Prostate gland (tissue), 2 donors: ENCODE measurements around the gene TIMM23. TPM values are rescaled to one million over a fixed set of nuclear protein-coding genes. Genes with fewer than 3 reads are reported as not detected.
"Not testable (repeated sequence)": the region's sequence is repeated elsewhere in the genome, so short reads cannot be mapped to it uniquely, and the experiment has no call there.

Source experiments
- DNase-seq: peaks from one replicate; pipeline ENCODE4 v3.0.0-alpha.2; 2019; ENCODE audit warnings: low spot score
- H3K27ac ChIP-seq, 2 donors: fragments of 200-600 bp; sonication (generic); 2 replicates each; pipeline ENCODE4 v1.5.1; 2017 to 2019
- H3K27me3 ChIP-seq: fragments of 200-600 bp; sonication (generic); replicated peaks from 2 replicates; pipeline ENCODE4 v1.5.1; 2019; ENCODE audit not compliant: insufficient read depth
- H3K36me3 ChIP-seq, 2 donors: fragments of 200-600 bp; sonication (generic); 1 replicate in 1 of 2; 2 replicates in 1 of 2; pipeline versions ENCODE4 v1.5.1 to v1.8.1; 2017 to 2019
- H3K4me1 ChIP-seq: fragments of 200-600 bp; sonication (generic); replicated peaks from 2 replicates; pipeline ENCODE4 v1.5.1; 2019
- H3K4me3 ChIP-seq, 2 donors: fragments of 200-600 bp; sonication (generic); 2 replicates each; pipeline ENCODE4 v1.5.1; 2017 to 2019
- H3K9me3 ChIP-seq: fragments of 200-600 bp; sonication (generic); 2 replicates; pipeline ENCODE4 v1.5.1; 2017
- POLR2A ChIP-seq: fragments of 450-650 bp; IDR thresholded peaks from one replicate; pipeline ENCODE4 v1.6.1; 2016; ENCODE audit warnings: antibody characterized with exemption, mild to moderate bottlenecking
- POLR2AphosphoS5 ChIP-seq: sonication (generic); formaldehyde crosslinking; IDR thresholded peaks from one replicate; pipeline ENCODE4 v1.6.1; 2017; ENCODE audit warnings: antibody characterized with exemption
- WGBS: methylation state at CpG from one replicate; pipeline ENCODE4 v1.1.5; 2018; 5-methylcytosine and 5-hydroxymethylcytosine counted together
- intact Hi-C: fragments of 100-400 bp; cut with DNase I; formaldehyde crosslinking; loops from one replicate; pipeline ENCODE4 v1.14.2; 2022
- total RNA-seq, 2 donors: library from RNA; depleted of rRNA; stranded (reverse); fragments of >200 nt; gene quantifications; one replicate each; pipeline ENCODE4 v1.1.0, GENCODE V29; 2016
- TF ChIP-seq, protein P1 (sequence below), 4 experiments: fragments of 200-600 bp in 2 of 4; fragments of 450-650 bp in 2 of 4; sonication (generic) in 2 of 4; IDR thresholded peaks; 1 replicate in 3 of 4; 2 replicates in 1 of 4; pipeline ENCODE4 v1.5.1; 2016 to 2019; ENCODE audit warnings: antibody characterized with exemption in 4 of 4, mild to moderate bottlenecking in 2 of 4, moderate library complexity in 2 of 4

TIMM23 gene
- total RNA-seq, 2 donors from 2014 or later, result 60.8 to 93.5 TPM

DNA sequence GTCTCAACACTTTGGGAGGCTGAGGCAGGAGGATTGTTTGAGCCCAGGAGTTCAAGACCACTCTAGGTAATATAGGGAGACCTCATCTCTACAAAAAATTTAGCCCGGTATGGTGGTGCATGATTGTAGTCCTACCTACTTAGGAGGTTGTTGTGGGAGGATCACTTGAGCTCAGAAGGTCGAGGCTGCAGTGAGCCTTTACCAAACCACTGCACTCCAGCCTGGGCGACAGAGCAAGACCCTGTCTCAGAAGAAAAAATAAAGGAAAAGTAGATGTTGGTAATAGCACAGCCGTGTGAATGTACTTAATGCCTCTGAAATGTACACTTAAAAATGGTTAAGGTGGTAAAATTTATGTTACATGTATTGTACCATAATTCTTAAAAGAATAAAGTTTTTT is 25.3 kb downstream of the TIMM23 start:
- DNase-seq, result no peak
- H3K4me1 ChIP-seq, result no peaks in the 10 kb centered on the region
- intact Hi-C loops, result no loop called here
- TF ChIP-seq POLR2A, result no peak
- no peak for TF ChIP-seq POLR2AphosphoS5
- TF ChIP-seq, protein P1, sequence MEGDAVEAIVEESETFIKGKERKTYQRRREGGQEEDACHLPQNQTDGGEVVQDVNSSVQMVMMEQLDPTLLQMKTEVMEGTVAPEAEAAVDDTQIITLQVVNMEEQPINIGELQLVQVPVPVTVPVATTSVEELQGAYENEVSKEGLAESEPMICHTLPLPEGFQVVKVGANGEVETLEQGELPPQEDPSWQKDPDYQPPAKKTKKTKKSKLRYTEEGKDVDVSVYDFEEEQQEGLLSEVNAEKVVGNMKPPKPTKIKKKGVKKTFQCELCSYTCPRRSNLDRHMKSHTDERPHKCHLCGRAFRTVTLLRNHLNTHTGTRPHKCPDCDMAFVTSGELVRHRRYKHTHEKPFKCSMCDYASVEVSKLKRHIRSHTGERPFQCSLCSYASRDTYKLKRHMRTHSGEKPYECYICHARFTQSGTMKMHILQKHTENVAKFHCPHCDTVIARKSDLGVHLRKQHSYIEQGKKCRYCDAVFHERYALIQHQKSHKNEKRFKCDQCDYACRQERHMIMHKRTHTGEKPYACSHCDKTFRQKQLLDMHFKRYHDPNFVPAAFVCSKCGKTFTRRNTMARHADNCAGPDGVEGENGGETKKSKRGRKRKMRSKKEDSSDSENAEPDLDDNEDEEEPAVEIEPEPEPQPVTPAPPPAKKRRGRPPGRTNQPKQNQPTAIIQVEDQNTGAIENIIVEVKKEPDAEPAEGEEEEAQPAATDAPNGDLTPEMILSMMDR (IDR thresholded peaks at IDR 0.05), result no peak
- H3K27ac ChIP-seq, result no peak overlapping the region
- WGBS, result 100% methylated on average over 4 of the region's 4 CpGs
- no peak overlapping the region for H3K4me3 ChIP-seq
- H3K9me3 ChIP-seq, result no peaks in the 10 kb centered on the region
- H3K36me3 ChIP-seq, result no peaks in the 10 kb centered on the region
- no peaks in the 10 kb centered on the region for H3K27me3 ChIP-seq

DNA sequence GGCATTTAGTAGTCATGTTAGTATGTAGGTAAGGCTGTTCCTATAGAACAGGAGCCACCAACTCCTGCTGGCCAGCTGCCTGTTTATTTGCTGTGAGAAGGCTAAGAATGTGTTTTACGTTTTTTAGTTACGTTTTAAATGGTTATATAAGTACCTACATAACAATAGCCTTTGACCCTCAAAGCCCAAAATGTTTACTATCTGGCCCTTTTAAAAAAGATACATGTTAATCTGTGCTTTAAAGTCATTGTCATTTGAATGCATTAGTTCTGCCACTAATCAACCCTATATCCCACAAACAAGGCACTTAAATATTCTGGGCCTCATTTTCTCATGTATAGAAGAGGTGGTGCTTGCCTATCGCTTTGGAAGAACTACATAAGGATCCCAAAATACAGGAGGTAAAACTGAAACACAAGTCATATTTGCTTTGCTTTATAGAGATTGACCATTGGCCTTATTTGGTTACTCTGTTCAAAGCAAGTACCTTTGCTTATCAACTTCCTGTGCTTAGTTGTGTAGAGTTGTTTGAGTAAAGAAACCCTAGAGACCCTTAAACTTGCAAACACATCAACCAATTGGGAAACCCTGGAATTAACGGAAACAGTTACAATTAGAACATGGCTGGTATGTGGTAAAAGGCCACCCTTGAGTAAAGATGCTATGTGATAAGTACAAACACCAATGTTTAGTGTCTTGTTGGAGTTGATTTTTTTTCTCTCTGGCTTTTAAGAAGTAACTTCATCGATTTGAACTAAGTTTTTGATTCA is 25.9 kb downstream of the TIMM23 start:
- TF ChIP-seq POLR2A, result no peak
- TF ChIP-seq, protein P1 (IDR thresholded peaks at IDR 0.05), result no peak
- no peak for TF ChIP-seq POLR2AphosphoS5
- Histone ChIP-seq H3K4me1 (no peaks in the 10 kb centered on the region), H3K9me3 (no peaks in the 10 kb centered on the region), H3K27me3 (no peaks in the 10 kb centered on the region), H3K27ac (no peak overlapping the region), H3K4me3 (no peak overlapping the region), H3K36me3 (no peaks in the 10 kb centered on the region)
- no peak for DNase-seq
- intact Hi-C loops, result no loop called here
- 74% methylated on average over 5 of the region's 5 CpGs for WGBS

DNA sequence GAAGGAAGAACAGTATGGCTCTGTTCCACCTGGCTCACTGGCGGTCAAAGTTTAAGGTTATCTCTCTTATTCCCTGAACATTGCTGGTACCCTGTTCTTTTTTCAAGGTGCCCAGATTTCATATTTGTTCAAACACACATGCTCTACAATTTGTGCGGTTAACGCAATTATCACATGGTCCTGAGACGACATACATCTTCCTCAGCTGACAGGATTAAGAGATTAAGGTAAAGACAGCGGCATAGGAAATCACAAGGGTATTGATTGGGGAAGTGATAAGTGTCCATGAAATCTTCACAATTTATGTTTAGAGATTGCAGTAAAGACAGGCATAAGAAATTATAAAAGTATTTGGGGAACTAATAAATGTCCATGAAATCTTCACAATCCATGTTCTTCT is 27.7 kb downstream of the TIMM23 start:
- H3K36me3 ChIP-seq, H3K9me3 ChIP-seq, H3K27ac ChIP-seq, H3K4me3 ChIP-seq, DNase-seq, intact Hi-C loops, H3K27me3 ChIP-seq, H3K4me1 ChIP-seq: not testable (repeated sequence)
- WGBS, result 97% methylated on average over 5 of the region's 5 CpGs

DNA sequence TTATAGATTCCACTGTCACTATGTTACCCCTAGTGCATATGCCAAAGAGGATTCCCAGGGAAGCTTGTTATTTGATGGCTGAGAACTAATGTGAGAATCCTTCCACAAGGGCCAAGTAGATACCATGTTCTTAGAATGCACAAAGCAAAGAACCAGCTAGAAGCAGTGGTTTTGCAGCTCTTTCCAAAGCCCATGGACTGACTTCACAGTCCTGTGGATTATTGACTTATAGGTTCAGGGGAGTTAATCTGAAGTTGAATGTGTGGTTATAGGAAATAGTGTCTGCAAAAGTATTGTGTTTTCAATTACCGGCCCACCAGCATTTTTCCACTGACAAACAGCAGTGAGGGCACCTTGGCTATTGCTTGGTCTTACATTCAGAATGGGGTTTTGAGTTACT is 28.2 kb downstream of the TIMM23 start:
- Histone ChIP-seq H3K36me3 (no peaks in the 10 kb centered on the region), H3K9me3 (no peaks in the 10 kb centered on the region), H3K27ac (no peak overlapping the region), H3K4me1 (no peaks in the 10 kb centered on the region), H3K27me3 (no peaks in the 10 kb centered on the region), H3K4me3 (no peak overlapping the region)
- no peak for DNase-seq
- WGBS, result 100% methylated on average over 1 of the region's 1 CpG
- TF ChIP-seq, protein P1 (IDR thresholded peaks at IDR 0.05), result no peak
- no peak for TF ChIP-seq POLR2A
- no peak for TF ChIP-seq POLR2AphosphoS5
- intact Hi-C loops, result no loop called here

DNA sequence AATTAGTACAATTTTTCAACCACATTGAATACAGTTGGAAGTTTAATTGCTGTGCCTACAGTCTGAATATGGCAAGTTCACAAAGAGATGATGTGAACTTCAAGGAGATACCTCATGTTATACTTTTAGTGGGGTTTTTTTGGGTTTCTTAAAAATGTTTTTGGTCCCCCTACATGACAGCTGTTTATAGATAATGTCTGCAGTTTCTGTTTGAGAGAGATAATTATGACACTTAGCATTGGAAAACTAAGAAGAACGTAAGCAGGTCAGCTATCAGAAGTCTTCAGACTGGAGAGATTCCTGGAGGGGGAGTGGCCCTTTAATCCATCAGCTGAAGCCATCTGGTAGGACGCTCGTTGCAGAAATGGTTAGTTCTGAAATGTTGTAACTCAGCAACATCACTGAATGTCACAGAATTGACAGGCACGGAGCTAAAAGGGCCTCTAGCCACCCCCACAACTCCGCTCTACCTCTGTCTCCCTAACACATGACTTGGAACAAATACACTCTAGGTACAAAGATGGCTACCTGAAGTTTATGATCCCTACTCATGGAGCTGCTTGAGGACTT is 29.0 kb downstream of the TIMM23 start:
- TF ChIP-seq, protein P1 (IDR thresholded peaks at IDR 0.05), result no peak
- TF ChIP-seq POLR2A, result no peak
- no peak for TF ChIP-seq POLR2AphosphoS5
- Histone ChIP-seq H3K9me3 (no peaks in the 10 kb centered on the region), H3K4me3 (no peak overlapping the region), H3K4me1 (no peaks in the 10 kb centered on the region), H3K27ac (no peak overlapping the region), H3K36me3 (no peaks in the 10 kb centered on the region), H3K27me3 (no peaks in the 10 kb centered on the region)
- intact Hi-C loops, result no loop called here
- no peak for DNase-seq
- 77% methylated on average over 5 of the region's 5 CpGs for WGBS

DNA sequence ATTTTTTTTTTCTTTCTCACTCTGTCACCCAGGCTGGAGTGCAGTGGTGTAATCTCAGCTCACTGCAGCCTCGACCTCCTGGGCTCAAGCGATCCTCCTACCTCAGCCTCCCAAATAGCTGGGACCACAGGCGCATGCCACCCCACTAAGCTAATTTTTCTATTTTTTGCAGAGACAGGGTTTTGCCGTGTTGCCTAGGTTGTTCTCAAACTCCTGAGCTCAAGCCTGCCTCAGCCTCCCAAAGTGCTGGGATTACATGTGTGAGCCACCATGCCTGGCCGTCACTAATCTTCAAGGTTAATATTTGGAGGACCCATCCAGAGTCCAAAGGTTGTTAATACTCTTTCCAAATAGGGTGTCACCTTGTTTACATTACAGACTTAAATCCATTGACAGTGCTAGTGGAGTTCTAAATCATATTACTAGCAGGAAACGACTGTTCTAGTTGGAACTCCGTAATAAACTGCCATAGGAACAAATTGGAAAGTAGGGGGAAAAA is 29.9 kb downstream of the TIMM23 start:
- not testable (repeated sequence) for DNase-seq

More for the DNA sequence above, 29.9 kb downstream of the TIMM23 start:
- intact Hi-C loops, H3K9me3 ChIP-seq, H3K36me3 ChIP-seq, H3K27ac ChIP-seq, H3K4me1 ChIP-seq, H3K27me3 ChIP-seq, H3K4me3 ChIP-seq: not testable (repeated sequence)
- WGBS, result 92% methylated on average over 7 of the region's 7 CpGs
